GM23248 (cell line): ENCODE results near the gene GPRIN2.

ENCODE experiments used
- EZH2 ChIP-seq: fragments of 200-600 bp; sonication (generic); IDR thresholded peaks from 2 replicates; pipeline ENCODE4 v1.6.1; 2018; ENCODE audit warnings: antibody characterized with exemption, mild to moderate bottlenecking; ENCODE audit not compliant: insufficient read depth, poor library complexity, severe bottlenecking
- EZH2phosphoT487 ChIP-seq: fragments of 200-600 bp; sonication (generic); IDR thresholded peaks from 2 replicates; pipeline ENCODE4 v1.6.1; 2018; ENCODE audit warnings: antibody characterized with exemption, moderate library complexity, mild to moderate bottlenecking, low read depth; ENCODE audit not compliant: insufficient read depth

DNA sequence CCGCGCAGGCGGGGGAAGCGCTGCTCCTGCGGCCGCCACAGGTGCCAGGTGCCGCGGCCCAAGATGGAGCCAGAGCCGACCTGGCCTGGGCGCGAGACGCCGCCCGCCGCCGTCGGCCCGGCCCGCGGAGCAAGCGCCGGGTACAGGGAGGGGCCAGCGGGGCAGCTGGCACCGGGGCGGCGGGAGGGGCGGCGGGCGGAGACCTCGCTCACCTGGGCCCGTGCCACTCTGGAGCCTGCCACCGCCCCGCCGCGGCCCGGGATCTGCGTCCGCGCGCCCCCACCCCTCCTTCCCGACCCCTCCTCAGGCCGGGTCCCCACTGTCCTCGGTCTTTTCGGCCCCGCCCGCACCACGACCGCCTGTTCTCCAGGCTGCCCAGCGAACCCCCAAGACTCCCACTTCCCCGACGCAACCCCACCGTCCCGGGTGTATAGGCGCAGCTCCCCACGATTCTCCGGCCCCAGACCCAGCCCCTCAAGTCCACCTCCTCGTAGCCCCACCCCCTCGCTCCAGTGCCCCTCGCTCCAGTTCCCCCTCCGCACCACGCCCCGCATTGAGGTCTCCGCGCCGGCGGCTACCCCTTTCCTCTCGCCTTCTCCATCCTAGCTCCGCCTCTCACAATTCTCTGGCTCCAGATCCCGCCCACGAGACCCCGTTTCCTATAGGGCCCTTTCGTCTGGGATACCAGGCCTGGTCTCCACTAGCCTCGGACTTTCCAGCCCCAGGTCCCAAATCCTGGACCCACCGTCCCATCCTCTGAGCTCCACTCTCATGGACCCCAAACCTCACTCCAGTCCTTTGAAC is at the start of gene GPRIN2:
- TF ChIP-seq EZH2 (no peak), EZH2phosphoT487 (no peak)
